H1 (cell line): ENCODE results near the gene WNT7A. TPM values are rescaled to one million over a fixed set of nuclear protein-coding genes. Genes with fewer than 3 reads are reported as not detected.

Experiments used
- CTCF ChIA-PET: fragments of 300-600 bp; sonication (Branson Sonifier 250); formaldehyde crosslinking; loops from one replicate; lab custom pipeline; 2021; ENCODE audit not compliant: partially characterized antibody; lab: Charles Lee
- POLR2A ChIA-PET: fragments of 300-600 bp; sonication (Branson Sonifier 250); formaldehyde crosslinking; loops from one replicate; lab custom pipeline; 2021; ENCODE audit warnings: inconsistent platforms; ENCODE audit not compliant: partially characterized antibody; lab: Charles Lee
- DNase-seq, 2 experiments: peaks; one replicate each; pipeline versions ENCODE4 v3.0.0 to v3.0.0-alpha.2; 2010 to 2022; ENCODE audit warnings: low spot score in 2 of 2, low read depth in 1 of 2, mixed read lengths in 1 of 2
- FAIRE-seq: peaks from 2 replicates; lab custom pipeline; 2011; peaks lifted over from hg19 to GRCh38; lab: Jason Lieb, UNC
- H2AFZ ChIP-seq: 2 replicates; pipeline ENCODE4 v1.8.1; 2012; ENCODE audit warnings: low read length, inconsistent platforms
- H2AK5ac ChIP-seq: 2 replicates; pipeline ENCODE4 v1.6.1; 2013; ENCODE audit warnings: low read depth, low read length
- H2BK120ac ChIP-seq: replicated peaks from 2 replicates; pipeline ENCODE3; 2013; ENCODE audit warnings: low read depth, low read length, inconsistent platforms
- H2BK12ac ChIP-seq: 2 replicates; pipeline ENCODE4 v1.6.1; 2013; ENCODE audit warnings: low read depth, low read length
- H2BK15ac ChIP-seq: 2 replicates; pipeline ENCODE4 v1.6.1; 2013; ENCODE audit warnings: low read length
- H2BK20ac ChIP-seq: 2 replicates; pipeline ENCODE4 v1.6.1; 2013; ENCODE audit warnings: low read length
- H2BK5ac ChIP-seq: 2 replicates; pipeline ENCODE4 v1.6.1; 2013; ENCODE audit warnings: low read depth, low read length
- H3K14ac ChIP-seq: 2 replicates; pipeline ENCODE4 v1.6.1; 2013; ENCODE audit warnings: inconsistent platforms; ENCODE audit not compliant: insufficient read length
- H3K18ac ChIP-seq: 2 replicates; pipeline ENCODE4 v1.6.1; 2013; ENCODE audit warnings: low read length; ENCODE audit errors: extremely low read depth
- H3K23ac ChIP-seq: 2 replicates; pipeline ENCODE4 v1.6.1; 2013; ENCODE audit warnings: inconsistent platforms; ENCODE audit not compliant: insufficient read length
- H3K23me2 ChIP-seq: 2 replicates; pipeline ENCODE4 v1.6.1; 2013; ENCODE audit warnings: low read depth, low read length
- H3K27ac ChIP-seq: 2 replicates; pipeline ENCODE4 v1.6.1; 2011; ENCODE audit warnings: low read depth, low read length, inconsistent platforms
- H3K27me3 ChIP-seq, 4 experiments: replicated peaks in 1 of 4; 1 replicate in 1 of 4; 2 replicates in 3 of 4; pipeline versions ENCODE4 v1.6.1 to v1.8.1; 2011 to 2013; ENCODE audit warnings: low read length in 3 of 4, mild to moderate bottlenecking in 3 of 4, inconsistent platforms in 2 of 4, mixed read lengths in 2 of 4, moderate library complexity in 1 of 4; ENCODE audit not compliant: control insufficient read depth in 3 of 4, insufficient read depth in 3 of 4; ENCODE audit errors: extremely low read depth in 1 of 4
- H3K36me3 ChIP-seq, 4 experiments: 2 replicates each; pipeline versions ENCODE4 v1.6.1 to v1.8.1; 2011 to 2013; ENCODE audit warnings: mild to moderate bottlenecking in 4 of 4, low read length in 3 of 4, moderate library complexity in 2 of 4, control low read depth in 1 of 4, inconsistent platforms in 1 of 4; ENCODE audit not compliant: insufficient read depth in 4 of 4, control insufficient read depth in 2 of 4
- H3K4ac ChIP-seq: replicated peaks from 2 replicates; pipeline ENCODE3; 2013; ENCODE audit warnings: low read length, low read depth, mixed read lengths, inconsistent platforms; ENCODE audit not compliant: insufficient read length
- H3K4me1 ChIP-seq, 4 experiments: replicated peaks in 1 of 4; 1 replicate in 1 of 4; 2 replicates in 3 of 4; pipeline versions ENCODE4 v1.6.1 to v1.8.1; 2011 to 2013; ENCODE audit warnings: low read length in 3 of 4, inconsistent platforms in 2 of 4, mixed read lengths in 1 of 4; ENCODE audit not compliant: insufficient read depth in 4 of 4, control insufficient read depth in 3 of 4
- H3K4me2 ChIP-seq, 2 experiments: 2 replicates each; pipeline versions ENCODE4 v1.6.1 to v1.8.1; 2011 to 2013; ENCODE audit warnings: low read depth in 2 of 2, low read length in 2 of 2, control low read depth in 1 of 2, inconsistent platforms in 1 of 2, mild to moderate bottlenecking in 1 of 2; ENCODE audit not compliant: insufficient read depth in 1 of 2
- H3K4me3 ChIP-seq, 4 experiments: fragments of 200-600, 300-600 bp in 1 of 4; sonication (generic), shearing (Covaris generic), sonication (Bioruptor Twin) in 1 of 4; 2 replicates each; pipeline versions ENCODE4 v1.5.1 to v1.8.1; 2011 to 2016; ENCODE audit warnings: low read length in 4 of 4, low read depth in 3 of 4, control low read depth in 2 of 4, inconsistent platforms in 2 of 4, mild to moderate bottlenecking in 2 of 4, mixed read lengths in 1 of 4, moderate library complexity in 1 of 4; ENCODE audit not compliant: insufficient read depth in 2 of 4; ENCODE audit errors: extremely low read depth in 1 of 4
- H3K56ac ChIP-seq: replicated peaks from 2 replicates; pipeline ENCODE3; 2013; ENCODE audit warnings: low read depth, mild to moderate bottlenecking, mixed read lengths, low read length, inconsistent platforms; ENCODE audit not compliant: insufficient read length
- H3K79me1 ChIP-seq: 2 replicates; pipeline ENCODE4 v1.6.1; 2013; ENCODE audit warnings: low read depth, low read length, control low read depth
- H3K79me2 ChIP-seq, 2 experiments: 2 replicates each; pipeline versions ENCODE4 v1.6.1 to v1.8.1; 2012 to 2013; ENCODE audit warnings: low read length in 2 of 2, mild to moderate bottlenecking in 2 of 2, inconsistent platforms in 1 of 2; ENCODE audit not compliant: insufficient read depth in 2 of 2, control insufficient read depth in 1 of 2
- H3K9ac ChIP-seq, 4 experiments: replicated peaks in 1 of 4; 1 replicate in 1 of 4; 2 replicates in 3 of 4; pipeline versions ENCODE4 v1.6.1 to v1.8.1; 2011 to 2013; ENCODE audit warnings: low read depth in 3 of 4, low read length in 3 of 4, control low read depth in 2 of 4, mild to moderate bottlenecking in 2 of 4, moderate library complexity in 2 of 4, inconsistent platforms in 1 of 4; ENCODE audit errors: extremely low read depth in 1 of 4
- H3K9me3 ChIP-seq, 2 experiments: 2 replicates each; pipeline versions ENCODE4 v1.6.1 to v1.8.1; 2012 to 2013; ENCODE audit warnings: mild to moderate bottlenecking in 2 of 2, moderate library complexity in 2 of 2, control low read depth in 1 of 2, inconsistent platforms in 1 of 2, low read depth in 1 of 2, low read length in 1 of 2, mixed read lengths in 1 of 2; ENCODE audit not compliant: insufficient read depth in 2 of 2
- H4K20me1 ChIP-seq, 2 experiments: replicated peaks in 1 of 2; 2 replicates each; pipeline versions ENCODE3 to v1.8.1; 2011 to 2013; ENCODE audit warnings: inconsistent platforms in 2 of 2, low read length in 2 of 2, mild to moderate bottlenecking in 1 of 2; ENCODE audit not compliant: insufficient read depth in 2 of 2, control insufficient read depth in 1 of 2
- H4K5ac ChIP-seq: 2 replicates; pipeline ENCODE4 v1.6.1; 2013; ENCODE audit warnings: low read length, low read depth, mixed read lengths, inconsistent platforms; ENCODE audit not compliant: insufficient read length
- H4K8ac ChIP-seq: 2 replicates; pipeline ENCODE4 v1.8.0; 2013; ENCODE audit warnings: mild to moderate bottlenecking, moderate library complexity, low read length, inconsistent platforms; ENCODE audit not compliant: insufficient read depth; ENCODE audit errors: extremely low read depth
- H4K91ac ChIP-seq: replicated peaks from 2 replicates; pipeline ENCODE3; 2013; ENCODE audit warnings: low read length, mixed read lengths, inconsistent platforms; ENCODE audit not compliant: insufficient read length
- HDAC6 ChIP-seq: IDR thresholded peaks from one replicate; pipeline ENCODE4 v1.7.1; 2012; ENCODE audit warnings: low read depth, mild to moderate bottlenecking, inconsistent platforms, low read length, moderate library complexity
- JUN ChIP-seq: IDR thresholded peaks from 2 replicates; pipeline ENCODE4 v1.6.1; 2011; ENCODE audit warnings: low read depth, mild to moderate bottlenecking, improper control_type of control experiment, low read length
- JUND ChIP-seq: IDR thresholded peaks from 2 replicates; pipeline ENCODE4 v1.6.1; 2011; ENCODE audit warnings: mild to moderate bottlenecking, improper control_type of control experiment, low read length
- KDM5A ChIP-seq: fragments of 200-600 bp; IDR thresholded peaks from 2 replicates; pipeline ENCODE4 v1.7.1; 2012; ENCODE audit warnings: mild to moderate bottlenecking, low read length, inconsistent platforms, mixed read lengths
- NRF1 ChIP-seq: IDR thresholded peaks from 2 replicates; pipeline ENCODE4 v1.6.1; 2011; ENCODE audit warnings: mild to moderate bottlenecking, low read depth, low read length, improper control_type of control experiment
- PHF8 ChIP-seq: fragments of 200-600 bp; sonication (generic); conservative IDR thresholded peaks from 2 replicates; pipeline ENCODE4 v1.7.1; 2012; ENCODE audit warnings: low read depth, mild to moderate bottlenecking, inconsistent platforms, low read length, moderate library complexity
- POLR2AphosphoS5 ChIP-seq: IDR thresholded peaks from 2 replicates; pipeline ENCODE4 v1.6.1; 2011; ENCODE audit warnings: low read depth, low read length
- RAD21 ChIP-seq, 2 experiments: IDR thresholded peaks in 1 of 2; conservative IDR thresholded peaks in 1 of 2; 2 replicates each; pipeline ENCODE4 v1.6.1; 2011; ENCODE audit warnings: low read depth in 2 of 2, low read length in 2 of 2, improper control_type of control experiment in 1 of 2, inconsistent platforms in 1 of 2, mild to moderate bottlenecking in 1 of 2, moderate library complexity in 1 of 2
- RFX5 ChIP-seq: IDR thresholded peaks from 2 replicates; pipeline ENCODE4 v1.6.1; 2011; ENCODE audit warnings: low read depth, low read length, improper control_type of control experiment, borderline replicate concordance
- RNF2 ChIP-seq: fragments of 200-900, 300-1000 bp; sonication (generic); IDR thresholded peaks from 2 replicates; pipeline ENCODE4 v1.7.1; 2016; ENCODE audit warnings: borderline replicate concordance, low read depth, mild to moderate bottlenecking, antibody characterized with exemption, low read length; ENCODE audit not compliant: poor library complexity, severe bottlenecking; ENCODE audit errors: missing control alignments
- SIRT6 ChIP-seq: IDR thresholded peaks from one replicate; pipeline ENCODE4 v1.7.1; 2012; ENCODE audit warnings: low read length, inconsistent platforms
- SIX5 ChIP-seq: IDR thresholded peaks from 2 replicates; pipeline ENCODE4 v1.6.1; 2011; ENCODE audit warnings: mild to moderate bottlenecking, low read depth, low read length
- SUZ12 ChIP-seq: fragments of 200-600 bp; sonication (generic); IDR thresholded peaks from 2 replicates; pipeline ENCODE4 v1.6.1; 2012; ENCODE audit warnings: mild to moderate bottlenecking, inconsistent platforms, low read length, moderate library complexity, mixed read lengths
- WGBS, 2 experiments: shearing (Covaris generic) in 1 of 2; methylation state at CpG; one replicate each; pipeline versions ENCODE4 v1.1.6 to v1.1.7; 2013 to 2015; ENCODE audit warnings: low lambda C conversion rate in 2 of 2, mixed read lengths in 2 of 2, inconsistent platforms in 1 of 2, low coverage in 1 of 2, missing lambda C conversion rate in 1 of 2; ENCODE audit not compliant: insufficient replicate concordance in 2 of 2, insufficient coverage in 1 of 2, insufficient read length in 1 of 2; ENCODE audit errors: extremely low coverage in 1 of 2, missing lambda C conversion rate in 1 of 2; 5-methylcytosine and 5-hydroxymethylcytosine counted together
- polyA plus RNA-seq, 7 experiments: library from polyadenylated mRNA; depleted of rRNA in 3 of 7; stranded (reverse) in 5 of 7; unstranded in 2 of 7; fragments of >200 nt in 5 of 7; fragments of 200-250 nt in 2 of 7; gene quantifications; 1 replicate in 5 of 7; 2 replicates in 1 of 7; 4 replicates in 1 of 7; pipeline versions ENCODE4 v1.2.1 to v1.2.3, GENCODE V29; 2011 to 2013; ENCODE audit warnings: missing spikeins in 2 of 7, mixed read lengths in 2 of 7
- total RNA-seq: library from RNA; stranded (reverse); fragmentation: NEBNext Ultra II Directional; extraction: Animal tissue kit (Norgen Biotek cat#: 25700); gene quantifications from 2 replicates; pipeline ENCODE4 v1.2.1, GENCODE V29; 2021

Gene WNT7A
- total and polyA plus RNA-seq, 2 of the 8 experiments (the other 6 are each of a cell fraction or from before 2014, with no cell fraction given), result 0.02 TPM; not detected in 1

DNA sequence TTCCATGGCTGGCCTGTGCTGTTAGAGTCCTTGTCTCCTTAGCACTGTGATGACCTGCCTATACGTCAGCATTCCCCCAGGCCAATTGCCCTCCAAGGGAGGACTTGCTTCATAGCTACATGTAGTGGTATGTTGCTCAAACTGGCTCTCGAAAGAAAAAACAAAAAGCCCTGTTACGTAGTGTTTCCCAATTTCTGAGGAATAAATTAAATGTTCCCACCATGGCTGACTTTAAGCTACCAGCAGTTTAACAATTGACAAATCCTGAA is 54.6 kb downstream of the WNT7A start:
- no peak overlapping the region for H2BK120ac ChIP-seq
- no peak overlapping the region for H3K9ac ChIP-seq
- H3K27ac ChIP-seq, result no peak overlapping the region
- no peak overlapping the region for H3K56ac ChIP-seq
- no peaks in the 10 kb centered on the region for H3K79me2 ChIP-seq
- H2BK20ac ChIP-seq, result no peak overlapping the region
- no peaks in the 10 kb centered on the region for H3K36me3 ChIP-seq
- FAIRE-seq (no peak), DNase-seq (no peak)
- no peak overlapping the region for H4K5ac ChIP-seq
- H3K4me3 ChIP-seq, result no peak overlapping the region
- 71% methylated on average over 3 of the region's 3 CpGs; no CpG with 5 or more reads in 1 of the 2 experiments for WGBS, 2 experiments
- no peak overlapping the region for H4K91ac ChIP-seq
- no peak overlapping the region for H3K14ac ChIP-seq
- H3K27me3 ChIP-seq, result no peaks in the 10 kb centered on the region
- H4K8ac ChIP-seq, result no peak overlapping the region
- no peak overlapping the region for H3K4me2 ChIP-seq
- no peaks in the 10 kb centered on the region for H4K20me1 ChIP-seq
- H3K23ac ChIP-seq, result no peak overlapping the region
- peaks cover 0 to 2% (median 0%) of the 10 kb centered on the region in 4 experiments; a peak in 1 of 7 replicates for H3K4me1 ChIP-seq
- no peak overlapping the region for H3K18ac ChIP-seq
- ChIA-PET POLR2A (interaction anchor here (1.6 kb wide), 1 partner anchor 97 kb away, joined by 4 read pairs; no protein-coding TSS in a partner anchor), CTCF (interaction anchor here (0.6 to 3.3 kb wide), 12 partner anchors 9 to 173 kb away, joined by 3 to 21 read pairs (median 4); no protein-coding TSS in a partner anchor)
- no peak overlapping the region for H2BK15ac ChIP-seq
- H2AK5ac ChIP-seq, result no peak overlapping the region
- no peak overlapping the region for H3K4ac ChIP-seq
- H3K79me1 ChIP-seq, result no peaks in the 10 kb centered on the region
- H2AFZ ChIP-seq, result no peak overlapping the region
- TF ChIP-seq JUND, result no peak
- no peak for TF ChIP-seq KDM5A
- TF ChIP-seq HDAC6, result no peak
- TF ChIP-seq SIX5, result no peak
- no peak for TF ChIP-seq RFX5
- no peak for TF ChIP-seq JUN
- TF ChIP-seq SUZ12, result no peak
- no peak for TF ChIP-seq POLR2AphosphoS5
- no peak for TF ChIP-seq RAD21 (IDR thresholded peaks at IDR 0.05 in 1 of 2, conservative IDR thresholded peaks at IDR 0.05 in 1 of 2; ENCODE audit: low read depth in 2 of 2, low read length in 2 of 2)
- TF ChIP-seq SIRT6, result no peak
- no peak for TF ChIP-seq NRF1
- no peak for TF ChIP-seq RNF2
- no peak for TF ChIP-seq PHF8
- H2BK12ac ChIP-seq, result no peak overlapping the region
- H3K23me2 ChIP-seq, result no peaks in the 10 kb centered on the region
- H3K9me3 ChIP-seq, result no peaks in the 10 kb centered on the region
- no peak overlapping the region for H2BK5ac ChIP-seq
